Breast epithelium (tissue), 4 donors: ENCODE results near the gene IFNL4. TPM values are rescaled to one million over a fixed set of nuclear protein-coding genes. Genes with fewer than 3 reads are reported as not detected.

ENCODE experiments used
- DNase-seq, 2 donors: peaks; one replicate each; pipeline ENCODE4 v3.0.0-alpha.2; 2019; ENCODE audit warnings: low spot score in 2 of 2
- H3K27ac ChIP-seq, 2 donors: fragments of 200-600 bp; sonication (generic) in 1 of 2; one replicate each; pipeline ENCODE4 v1.5.1; 2016 to 2019; ENCODE audit warnings: mild to moderate bottlenecking in 1 of 2
- H3K27me3 ChIP-seq, 2 donors: fragments of 200-600 bp; sonication (generic) in 1 of 2; one replicate each; pipeline versions ENCODE4 v1.5.1 to v1.6.0; 2017 to 2019; ENCODE audit warnings: control low read depth in 1 of 2, mild to moderate bottlenecking in 1 of 2
- H3K36me3 ChIP-seq: fragments of 200-600 bp; one replicate; pipeline ENCODE4 v1.5.1; 2019
- H3K4me1 ChIP-seq, 2 donors: fragments of 200-600 bp; sonication (generic); one replicate each; pipeline ENCODE4 v1.5.1; 2016 to 2019; ENCODE audit warnings: control low read depth in 1 of 2
- H3K4me3 ChIP-seq, 3 donors: fragments of 200-600 bp; sonication (generic); 1 replicate in 2 of 3; 2 replicates in 1 of 3; pipeline ENCODE4 v1.5.1; 2016 to 2019; ENCODE audit warnings: mild to moderate bottlenecking in 3 of 3, moderate library complexity in 2 of 3
- H3K9me3 ChIP-seq, 2 donors: fragments of 200-600 bp; sonication (generic) in 1 of 2; one replicate each; pipeline ENCODE4 v1.5.1; 2016 to 2019; ENCODE audit warnings: control low read depth in 1 of 2
- POLR2A ChIP-seq: fragments of 450-650 bp; IDR thresholded peaks from one replicate; pipeline ENCODE4 v1.6.1; 2016; ENCODE audit warnings: antibody characterized with exemption, mild to moderate bottlenecking, moderate library complexity
- POLR2AphosphoS5 ChIP-seq, 3 donors: sonication (generic); formaldehyde crosslinking; IDR thresholded peaks; one replicate each; pipeline ENCODE4 v1.6.1; 2017; ENCODE audit warnings: antibody characterized with exemption in 3 of 3
- intact Hi-C: fragments of 100-400 bp; cut with DNase I; formaldehyde crosslinking; loops from one replicate; pipeline ENCODE4 v1.15.1; 2023; ENCODE audit warnings: low total_unique reads
- total RNA-seq, 3 donors: library from RNA; depleted of rRNA; stranded (reverse); fragments of >200 nt; gene quantifications; one replicate each; pipeline ENCODE4 v1.1.0, GENCODE V29; 2016
- TF ChIP-seq, protein P1 (sequence below), 3 donors: fragments of 450-650 bp; IDR thresholded peaks; one replicate each; pipeline ENCODE4 v1.5.1; 2016 to 2017; ENCODE audit warnings: antibody characterized with exemption in 3 of 3, mild to moderate bottlenecking in 3 of 3, moderate library complexity in 3 of 3

The IFNL4 gene
- total RNA-seq, 3 donors from 2014 or later, result not detected

DNA sequence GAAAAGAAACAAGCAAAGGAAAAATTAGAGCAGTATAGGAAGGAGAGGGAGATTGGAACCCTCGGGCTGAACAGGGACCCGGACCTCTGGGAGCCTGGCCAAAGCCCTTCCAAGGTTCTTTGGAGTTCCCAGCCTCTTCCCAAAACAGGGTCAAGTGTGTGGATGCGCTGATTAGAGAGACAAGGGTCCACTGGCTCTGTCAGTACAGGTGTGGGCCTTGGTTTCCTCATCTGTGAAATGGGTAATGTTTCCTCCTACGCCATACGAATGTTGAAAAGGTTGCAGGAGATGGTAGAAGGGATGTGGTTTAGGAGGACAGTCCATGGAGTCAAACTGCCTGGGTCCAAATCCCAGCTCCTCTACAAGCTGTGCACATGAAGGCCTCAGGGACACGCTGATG lies 42.5 kb downstream of the IFNL4 start:
- Histone ChIP-seq H3K27me3 (peaks cover 0 to 35% of the 10 kb centered on the region in 2 donors), H3K4me1 (no peaks in the 10 kb centered on the region), H3K27ac (no peak overlapping the region), H3K36me3 (no peaks in the 10 kb centered on the region), H3K4me3 (no peak overlapping the region), H3K9me3 (no peaks in the 10 kb centered on the region)
- intact Hi-C loops, result no loop called here
- no peak for DNase-seq
- TF ChIP-seq POLR2A, result no peak
- TF ChIP-seq POLR2AphosphoS5 (IDR thresholded peaks at IDR 0.05), result no peak
- TF ChIP-seq, protein P1, sequence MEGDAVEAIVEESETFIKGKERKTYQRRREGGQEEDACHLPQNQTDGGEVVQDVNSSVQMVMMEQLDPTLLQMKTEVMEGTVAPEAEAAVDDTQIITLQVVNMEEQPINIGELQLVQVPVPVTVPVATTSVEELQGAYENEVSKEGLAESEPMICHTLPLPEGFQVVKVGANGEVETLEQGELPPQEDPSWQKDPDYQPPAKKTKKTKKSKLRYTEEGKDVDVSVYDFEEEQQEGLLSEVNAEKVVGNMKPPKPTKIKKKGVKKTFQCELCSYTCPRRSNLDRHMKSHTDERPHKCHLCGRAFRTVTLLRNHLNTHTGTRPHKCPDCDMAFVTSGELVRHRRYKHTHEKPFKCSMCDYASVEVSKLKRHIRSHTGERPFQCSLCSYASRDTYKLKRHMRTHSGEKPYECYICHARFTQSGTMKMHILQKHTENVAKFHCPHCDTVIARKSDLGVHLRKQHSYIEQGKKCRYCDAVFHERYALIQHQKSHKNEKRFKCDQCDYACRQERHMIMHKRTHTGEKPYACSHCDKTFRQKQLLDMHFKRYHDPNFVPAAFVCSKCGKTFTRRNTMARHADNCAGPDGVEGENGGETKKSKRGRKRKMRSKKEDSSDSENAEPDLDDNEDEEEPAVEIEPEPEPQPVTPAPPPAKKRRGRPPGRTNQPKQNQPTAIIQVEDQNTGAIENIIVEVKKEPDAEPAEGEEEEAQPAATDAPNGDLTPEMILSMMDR (IDR thresholded peaks at IDR 0.05), result no peak

DNA sequence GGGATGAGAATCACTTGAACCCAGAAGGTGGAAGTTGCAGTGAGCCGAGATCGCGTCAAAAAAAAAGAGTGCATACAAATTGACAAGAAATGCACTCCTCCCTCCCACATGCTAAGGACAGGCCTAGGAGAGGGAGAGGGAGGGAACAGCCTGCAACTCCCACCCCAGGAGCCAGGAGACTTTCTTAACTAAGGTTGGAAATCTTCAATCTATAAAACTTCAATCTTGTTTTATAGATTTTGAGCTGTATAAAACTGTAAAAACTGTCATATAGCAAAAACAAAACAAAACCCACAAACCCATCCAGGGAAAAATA lies 43.2 kb downstream of the IFNL4 start:
- H3K9me3 ChIP-seq, result no peaks in the 10 kb centered on the region
- no peak overlapping the region for H3K4me3 ChIP-seq
- no peak for DNase-seq
- H3K27ac ChIP-seq, result no peak overlapping the region
- intact Hi-C loops, result no loop called here
- no peaks in the 10 kb centered on the region for H3K4me1 ChIP-seq
- H3K36me3 ChIP-seq, result no peaks in the 10 kb centered on the region
- TF ChIP-seq, protein P1 (IDR thresholded peaks at IDR 0.05), result no peak
- TF ChIP-seq POLR2A, result no peak
- peaks cover 0 to 37% of the 10 kb centered on the region in 2 donors for H3K27me3 ChIP-seq

DNA sequence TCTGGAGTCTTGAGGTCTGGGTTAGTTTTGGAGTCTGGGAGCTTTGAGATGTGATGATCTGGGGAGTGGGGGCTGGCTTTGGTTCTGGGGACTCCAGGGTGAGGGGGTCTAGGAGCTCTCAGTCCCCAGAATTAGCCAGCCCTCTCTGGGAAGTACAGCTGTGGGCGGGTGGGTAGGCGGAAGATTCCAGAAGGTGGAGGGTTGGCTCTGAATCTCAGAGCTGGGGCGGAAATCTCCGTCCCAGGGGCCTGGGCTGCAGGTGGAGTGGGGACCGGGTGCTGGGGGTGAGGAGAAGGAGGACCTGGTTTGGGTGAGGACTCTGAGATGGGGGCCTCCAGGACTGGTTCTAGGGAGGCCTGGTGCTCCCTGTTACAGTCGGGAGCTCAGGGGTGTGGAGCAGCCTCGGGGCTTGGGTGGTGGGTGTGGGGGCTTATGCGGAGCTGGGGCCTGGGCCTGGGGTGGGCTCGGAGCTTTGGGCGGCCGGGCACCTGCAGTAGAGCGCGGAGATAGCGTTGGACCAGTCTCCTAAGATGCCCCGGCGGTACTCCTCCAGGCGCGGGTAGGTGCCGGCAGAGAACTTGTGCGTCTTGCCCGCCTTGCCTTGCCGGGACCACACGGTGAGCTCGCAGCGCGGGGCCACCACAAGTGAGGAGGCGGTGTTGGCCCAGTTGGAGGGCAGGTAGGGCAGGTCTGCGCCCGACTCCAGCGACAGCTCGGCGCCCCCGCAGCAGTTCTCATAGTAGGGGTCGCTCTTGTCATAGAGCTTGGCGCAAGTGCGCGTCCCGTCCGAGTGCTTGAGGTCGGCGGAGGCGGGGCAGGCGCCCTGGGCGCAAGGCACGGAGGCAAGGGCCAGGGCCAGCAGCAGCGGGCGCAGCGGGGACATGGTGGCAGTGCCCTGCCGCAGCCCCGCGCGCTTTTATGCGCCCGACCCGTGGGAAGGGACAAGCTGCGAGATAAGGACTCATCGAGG lies 45.0 kb downstream of the IFNL4 start, which contains the start of gene SYCN:
SYCN (minus strand) TSS at position 892 of the 970 bp plus-strand sequence; CDS start at position 883, 9 bp downstream.
- DNase-seq, result no peak
- intact Hi-C loops, result no loop called here
- Histone ChIP-seq H3K4me1 (no peaks in the 10 kb centered on the region), H3K9me3 (no peaks in the 10 kb centered on the region), H3K4me3 (no peak within 1 kb of the TSS), H3K36me3 (no peaks in the 10 kb centered on the region), H3K27ac (no peak within 1 kb of the TSS), H3K27me3 (peaks cover 0 to 50% of the 10 kb centered on the region in 2 donors)
- TF ChIP-seq POLR2AphosphoS5 (IDR thresholded peaks at IDR 0.05), result no peak
- TF ChIP-seq, protein P1 (IDR thresholded peaks at IDR 0.05), result no peak
- no peak for TF ChIP-seq POLR2A

GRCh38 chr19:39202998-39203355 lies 45.7 kb downstream of the IFNL4 start:
- DNase-seq, result no peak
- Histone ChIP-seq H3K4me1 (no peaks in the 10 kb centered on the region), H3K9me3 (no peaks in the 10 kb centered on the region), H3K27ac (no peak overlapping the region), H3K4me3 (no peak overlapping the region), H3K27me3 (peaks cover 0 to 55% of the 10 kb centered on the region in 2 donors), H3K36me3 (no peaks in the 10 kb centered on the region)
- TF ChIP-seq, protein P1 (IDR thresholded peaks at IDR 0.05), result no peak
- TF ChIP-seq POLR2AphosphoS5 (IDR thresholded peaks at IDR 0.05), result no peak
- TF ChIP-seq POLR2A, result no peak
- intact Hi-C loops, result no loop called here

GRCh38 chr19:39200803-39201115 lies 47.9 kb downstream of the IFNL4 start:
- peaks cover 0 to 74% of the 10 kb centered on the region in 2 donors for H3K27me3 ChIP-seq
- DNase-seq, result no peak
- no peaks in the 10 kb centered on the region for H3K9me3 ChIP-seq
- intact Hi-C loops, result no loop called here
- no peaks in the 10 kb centered on the region for H3K36me3 ChIP-seq
- H3K27ac ChIP-seq, result no peak overlapping the region
- no peaks in the 10 kb centered on the region for H3K4me1 ChIP-seq
- TF ChIP-seq, protein P1 (IDR thresholded peaks at IDR 0.05), result no peak
- TF ChIP-seq POLR2A (no peak), POLR2AphosphoS5 (IDR thresholded peaks at IDR 0.05) (no peak)
- H3K4me3 ChIP-seq, result no peak overlapping the region
